ENCODE results near the gene NSD2.

NSD2 gene

DNA sequence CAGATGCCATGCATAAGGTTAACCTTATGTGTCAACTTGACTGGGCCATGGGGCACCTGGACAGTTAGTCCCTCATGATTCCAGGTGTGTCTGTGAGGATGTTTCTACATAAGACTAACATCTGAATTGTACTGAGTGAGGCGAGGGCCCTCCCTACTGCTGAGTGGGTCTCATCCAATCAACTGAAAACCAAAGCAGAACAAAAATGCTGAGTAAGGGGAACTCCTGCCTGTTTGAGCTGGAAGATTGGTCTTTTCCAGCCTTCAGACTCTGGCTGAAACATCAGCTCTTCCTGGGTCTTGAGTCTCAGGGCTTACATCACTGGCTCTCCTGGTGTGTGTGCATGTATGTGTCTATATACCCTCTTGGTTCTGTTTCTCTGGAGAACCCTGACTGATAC lies 123.7 kb downstream of the NSD2 start:
- DNase-seq (ENCODE audit: low read depth in 1 of 2, low spot score in 1 of 2) = no peak
- H3K27me3 ChIP-seq (ENCODE audit: insufficient read depth, poor library complexity, severe bottlenecking) = no peaks in the 10 kb centered on the region
- H3K4me3 ChIP-seq (replicated peaks; ENCODE audit: insufficient read depth, low read length) = no peak overlapping the region
- no peak overlapping the region for H3K27ac ChIP-seq (replicated peaks)
- TF ChIP-seq GABPA (IDR thresholded peaks at IDR 0.05; ENCODE audit: low read depth) (no peak), SPI1 (IDR thresholded peaks at IDR 0.05; ENCODE audit: borderline replicate concordance, low read depth) (no peak), REST (IDR thresholded peaks at IDR 0.05; ENCODE audit: insufficient replicate concordance, low read depth) (no peak), POLR2AphosphoS5 (IDR thresholded peaks at IDR 0.05; ENCODE audit: low read depth) (no peak)
- TF ChIP-seq, protein P1, sequence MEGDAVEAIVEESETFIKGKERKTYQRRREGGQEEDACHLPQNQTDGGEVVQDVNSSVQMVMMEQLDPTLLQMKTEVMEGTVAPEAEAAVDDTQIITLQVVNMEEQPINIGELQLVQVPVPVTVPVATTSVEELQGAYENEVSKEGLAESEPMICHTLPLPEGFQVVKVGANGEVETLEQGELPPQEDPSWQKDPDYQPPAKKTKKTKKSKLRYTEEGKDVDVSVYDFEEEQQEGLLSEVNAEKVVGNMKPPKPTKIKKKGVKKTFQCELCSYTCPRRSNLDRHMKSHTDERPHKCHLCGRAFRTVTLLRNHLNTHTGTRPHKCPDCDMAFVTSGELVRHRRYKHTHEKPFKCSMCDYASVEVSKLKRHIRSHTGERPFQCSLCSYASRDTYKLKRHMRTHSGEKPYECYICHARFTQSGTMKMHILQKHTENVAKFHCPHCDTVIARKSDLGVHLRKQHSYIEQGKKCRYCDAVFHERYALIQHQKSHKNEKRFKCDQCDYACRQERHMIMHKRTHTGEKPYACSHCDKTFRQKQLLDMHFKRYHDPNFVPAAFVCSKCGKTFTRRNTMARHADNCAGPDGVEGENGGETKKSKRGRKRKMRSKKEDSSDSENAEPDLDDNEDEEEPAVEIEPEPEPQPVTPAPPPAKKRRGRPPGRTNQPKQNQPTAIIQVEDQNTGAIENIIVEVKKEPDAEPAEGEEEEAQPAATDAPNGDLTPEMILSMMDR (IDR thresholded peaks at IDR 0.05; ENCODE audit: insufficient read depth, low read length) = no peak

DNA sequence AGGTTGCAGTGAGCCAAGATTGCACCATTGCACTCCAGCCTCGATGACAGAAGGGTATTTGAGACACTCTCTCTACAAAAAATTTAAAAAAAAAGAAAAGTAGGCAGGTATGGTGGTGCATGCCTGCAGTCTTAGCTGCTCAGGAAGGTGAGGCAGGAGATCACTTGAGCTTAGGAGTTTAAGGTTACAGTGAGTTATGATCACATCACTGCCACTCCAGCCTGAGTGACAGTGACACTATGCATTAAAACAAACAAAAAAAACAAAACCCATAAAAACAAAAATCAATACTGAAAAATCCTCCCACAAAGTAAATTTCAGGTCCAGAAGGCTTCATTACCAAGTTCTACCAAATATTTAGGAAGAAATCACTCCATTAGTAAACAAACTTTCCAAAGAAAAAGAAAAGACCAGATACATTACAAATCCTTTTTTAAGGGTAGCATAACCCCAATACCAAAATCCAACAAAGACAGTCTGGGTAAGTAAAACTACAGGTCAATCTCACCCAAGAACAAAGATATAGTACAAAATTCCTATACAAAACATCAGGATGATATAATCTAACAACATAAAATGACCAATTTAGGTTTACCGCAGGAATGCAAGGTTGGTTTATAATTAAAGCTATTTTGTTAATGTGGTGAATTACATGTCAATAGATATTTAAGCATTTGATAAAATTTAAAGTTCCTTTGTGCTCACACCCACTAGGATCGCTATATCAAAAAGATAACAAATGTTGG lies 125.8 kb downstream of the NSD2 start:
- H3K27ac ChIP-seq (replicated peaks) = no peak overlapping the region
- H3K4me3 ChIP-seq (replicated peaks; ENCODE audit: insufficient read depth, low read length) = no peak overlapping the region
- no peak for DNase-seq (ENCODE audit: low read depth in 1 of 2, low spot score in 1 of 2)
- no peaks in the 10 kb centered on the region for H3K27me3 ChIP-seq (ENCODE audit: insufficient read depth, poor library complexity, severe bottlenecking)
- TF ChIP-seq SPI1 (IDR thresholded peaks at IDR 0.05; ENCODE audit: borderline replicate concordance, low read depth) (no peak), REST (IDR thresholded peaks at IDR 0.05; ENCODE audit: insufficient replicate concordance, low read depth) (no peak), GABPA (IDR thresholded peaks at IDR 0.05; ENCODE audit: low read depth) (no peak), POLR2AphosphoS5 (IDR thresholded peaks at IDR 0.05; ENCODE audit: low read depth) (no peak)
- TF ChIP-seq, protein P1 (IDR thresholded peaks at IDR 0.05; ENCODE audit: insufficient read depth, low read length) = no peak

DNA sequence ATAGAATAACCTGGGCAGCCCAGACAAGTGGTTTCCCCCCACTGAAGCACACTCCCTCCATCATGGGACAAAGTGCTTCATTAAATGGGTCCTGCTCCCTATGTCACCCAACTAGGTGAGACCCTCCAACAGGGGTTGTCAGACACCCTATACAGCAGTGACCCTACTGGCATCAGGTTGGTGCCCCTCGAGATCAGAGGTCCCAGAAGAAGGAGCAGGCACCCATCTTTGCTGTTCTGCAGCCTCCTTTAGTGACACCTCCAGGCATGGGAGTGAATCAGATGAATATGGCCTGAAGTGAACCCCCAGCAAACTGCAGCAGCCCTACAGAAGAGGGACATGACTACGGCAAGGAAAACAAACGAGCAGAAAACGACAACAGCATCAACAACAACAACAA lies 126.5 kb downstream of the NSD2 start:
- TF ChIP-seq, protein P1 (IDR thresholded peaks at IDR 0.05; ENCODE audit: insufficient read depth, low read length) = no peak
- TF ChIP-seq GABPA (IDR thresholded peaks at IDR 0.05; ENCODE audit: low read depth) (no peak), POLR2AphosphoS5 (IDR thresholded peaks at IDR 0.05; ENCODE audit: low read depth) (no peak), SPI1 (IDR thresholded peaks at IDR 0.05; ENCODE audit: borderline replicate concordance, low read depth) (no peak)
- no peaks in the 10 kb centered on the region for H3K27me3 ChIP-seq (ENCODE audit: insufficient read depth, poor library complexity, severe bottlenecking)
- no peak for DNase-seq (ENCODE audit: low read depth in 1 of 2, low spot score in 1 of 2)
- no peak overlapping the region for H3K4me3 ChIP-seq (replicated peaks; ENCODE audit: insufficient read depth, low read length)
- no peak overlapping the region for H3K27ac ChIP-seq (replicated peaks)
